Measurements from ENCODE around the gene NECTIN1. TPM values are rescaled to one million over a fixed set of nuclear protein-coding genes. Genes with fewer than 3 reads are reported as not detected.

The NECTIN1 gene
- total and polyA plus RNA-seq, 7 experiments from 2014 or later = 0.30 to 4.2 (median 2.1) TPM

DNA sequence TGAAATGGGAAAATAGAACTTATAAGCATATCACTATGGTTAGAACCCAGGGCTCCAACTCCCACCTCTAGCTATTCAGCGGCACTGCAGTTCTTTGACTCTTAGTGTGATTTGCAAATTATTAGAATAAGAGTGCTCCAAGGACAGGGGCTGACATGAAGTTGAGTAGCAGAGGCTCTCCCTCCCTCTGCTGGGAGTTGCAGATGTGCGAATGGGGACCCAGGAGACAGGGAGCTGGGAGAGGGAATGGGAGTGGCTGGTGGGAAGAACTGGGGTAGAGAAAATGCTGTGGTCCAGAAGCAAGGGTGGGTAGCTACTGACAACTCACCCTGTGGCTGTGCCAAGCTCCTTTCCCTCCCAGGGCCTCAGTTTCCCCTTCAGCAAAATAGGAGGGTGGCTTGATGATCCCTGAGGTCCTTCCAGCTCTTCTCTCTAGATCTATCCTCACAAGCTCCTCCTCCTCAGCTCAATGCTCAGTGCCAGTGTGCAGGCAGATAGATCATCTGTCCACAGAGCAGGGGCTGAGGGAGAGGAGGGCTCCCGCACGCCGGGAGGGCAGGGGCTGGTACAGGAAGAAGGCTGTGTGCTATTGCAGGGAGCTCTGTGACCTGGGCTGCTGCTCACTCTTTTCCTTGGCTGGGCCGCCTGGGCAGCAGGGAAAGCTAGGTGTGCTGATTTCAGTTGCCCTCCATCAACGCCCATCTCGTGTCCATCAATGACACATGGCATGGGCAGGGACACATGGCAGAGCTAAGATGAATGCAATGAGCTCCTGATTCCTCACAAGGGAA, 99.0 kb downstream of the NECTIN1 start:
- Histone ChIP-seq H3K9me3 (ENCODE audit: control insufficient read depth in 2 of 3, low read length in 3 of 3) (no peaks in the 10 kb centered on the region), H3K36me3 (ENCODE audit: control insufficient read depth in 2 of 3, insufficient read depth in 3 of 3, low read length in 3 of 3) (no peaks in the 10 kb centered on the region), H3K27me3 (ENCODE audit: control insufficient read depth in 2 of 2, insufficient read depth in 2 of 2, low read length in 2 of 2) (no peaks in the 10 kb centered on the region), H3K27ac (ENCODE audit: low read depth, low read length) (no peak overlapping the region), H3K4me1 (ENCODE audit: control insufficient read depth in 2 of 2, insufficient read depth in 2 of 2, low read length in 2 of 2) (no peaks in the 10 kb centered on the region), H3K4me3 (ENCODE audit: low read length) (no peak overlapping the region)
- Mint-ChIP-seq H3K27me3 (peaks cover 0 to 12% (median 8%) of the 10 kb centered on the region in 5 donors), H3K36me3 (no peaks in the 10 kb centered on the region), H3K9me3 (peaks cover 0 to 1% (median 0%) of the 10 kb centered on the region in 11 donors), H3K4me1 (peaks cover 0 to 3% (median 0%) of the 10 kb centered on the region in 7 donors), H3K27ac (peak overlapping the region in 1 of 9 donors; percentile 51), H3K4me3 (no peak overlapping the region)
- ChIA-PET POLR2A (no interaction called here), CTCF (no interaction called here)
- no peak for DNase-seq
- intact Hi-C loops (cut with micrococcal nuclease) = no loop called here
- no peak for ATAC-seq

DNA sequence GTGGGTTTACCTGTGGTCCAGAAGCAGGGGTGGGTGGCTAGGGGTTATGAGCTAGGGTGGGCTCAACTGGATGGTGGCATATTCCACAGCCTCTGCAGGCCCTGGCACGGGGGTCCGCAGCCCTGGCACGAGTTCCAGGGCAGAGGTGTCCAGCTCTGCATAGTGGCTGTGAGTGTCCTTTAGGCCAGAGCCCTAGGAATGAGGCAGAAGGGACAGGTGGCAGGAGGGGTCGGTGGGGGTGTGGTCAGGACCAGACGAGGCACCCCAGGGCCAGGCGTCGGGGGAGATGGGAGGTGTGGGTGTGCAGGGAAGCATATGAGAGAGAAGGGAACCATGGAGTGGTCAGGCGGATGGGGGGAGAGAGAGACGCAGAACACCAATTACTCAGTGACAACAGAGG, 99.9 kb downstream of the NECTIN1 start:
- Mint-ChIP-seq H3K4me3 (no peak overlapping the region), H3K27me3 (peaks cover 0 to 12% (median 8%) of the 10 kb centered on the region in 5 donors), H3K9me3 (peaks cover 0 to 1% (median 0%) of the 10 kb centered on the region in 11 donors), H3K4me1 (peaks cover 0 to 3% (median 0%) of the 10 kb centered on the region in 7 donors), H3K27ac (no peak overlapping the region), H3K36me3 (no peaks in the 10 kb centered on the region)
- Histone ChIP-seq H3K9me3 (ENCODE audit: control insufficient read depth in 2 of 3, low read length in 3 of 3) (no peaks in the 10 kb centered on the region), H3K4me1 (ENCODE audit: control insufficient read depth in 2 of 2, insufficient read depth in 2 of 2, low read length in 2 of 2) (no peaks in the 10 kb centered on the region), H3K27me3 (ENCODE audit: control insufficient read depth in 2 of 2, insufficient read depth in 2 of 2, low read length in 2 of 2) (no peaks in the 10 kb centered on the region), H3K4me3 (ENCODE audit: low read length) (no peak overlapping the region), H3K36me3 (ENCODE audit: control insufficient read depth in 2 of 3, insufficient read depth in 3 of 3, low read length in 3 of 3) (no peaks in the 10 kb centered on the region), H3K27ac (ENCODE audit: low read depth, low read length) (no peak overlapping the region)
- CTCF ChIA-PET = no interaction called here
- POLR2A ChIA-PET = no interaction called here
- ATAC-seq (no peak), DNase-seq (no peak)
- intact Hi-C loops (cut with micrococcal nuclease) = no loop called here

DNA sequence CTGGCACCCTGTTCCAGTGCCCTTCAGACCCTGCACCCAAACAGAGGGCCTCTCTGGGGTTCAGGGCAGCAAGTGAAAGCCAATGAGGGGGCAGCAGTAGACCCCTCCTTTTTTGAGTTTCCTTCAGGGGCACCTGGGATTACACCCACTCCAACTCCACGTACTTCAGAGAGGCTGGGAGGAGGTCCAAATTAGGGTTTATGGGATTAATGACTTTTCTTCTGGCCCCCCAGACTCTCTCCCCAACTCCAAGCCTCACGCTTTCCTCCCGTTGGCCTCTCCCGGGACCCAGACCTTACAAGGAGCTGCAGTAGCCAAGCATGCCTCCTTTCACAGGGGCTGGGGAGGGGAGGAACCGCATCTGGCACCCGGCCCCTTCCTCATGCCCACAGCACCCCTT, 101.7 kb downstream of the NECTIN1 start:
- Mint-ChIP-seq H3K4me1 (peaks cover 0 to 3% (median 0%) of the 10 kb centered on the region in 7 donors), H3K27me3 (peaks cover 0 to 21% (median 8%) of the 10 kb centered on the region in 5 donors), H3K36me3 (no peaks in the 10 kb centered on the region), H3K4me3 (no peak overlapping the region), H3K27ac (no peak overlapping the region), H3K9me3 (peaks cover 0 to 1% (median 0%) of the 10 kb centered on the region in 11 donors)
- no peaks in the 10 kb centered on the region for H3K9me3 ChIP-seq (ENCODE audit: control insufficient read depth in 2 of 3, low read length in 3 of 3)
- ATAC-seq = no peak
- ChIA-PET CTCF (no interaction called here), POLR2A (no interaction called here)
- no peak overlapping the region for H3K27ac ChIP-seq (ENCODE audit: low read depth, low read length)
- H3K27me3 ChIP-seq (ENCODE audit: control insufficient read depth in 2 of 2, insufficient read depth in 2 of 2, low read length in 2 of 2) = no peaks in the 10 kb centered on the region
- H3K4me1 ChIP-seq (ENCODE audit: control insufficient read depth in 2 of 2, insufficient read depth in 2 of 2, low read length in 2 of 2) = no peaks in the 10 kb centered on the region
- no peak for DNase-seq
- H3K4me3 ChIP-seq (ENCODE audit: low read length) = no peak overlapping the region
- intact Hi-C loops (cut with micrococcal nuclease) = no loop called here
- no peaks in the 10 kb centered on the region for H3K36me3 ChIP-seq (ENCODE audit: control insufficient read depth in 2 of 3, insufficient read depth in 3 of 3, low read length in 3 of 3)

DNA sequence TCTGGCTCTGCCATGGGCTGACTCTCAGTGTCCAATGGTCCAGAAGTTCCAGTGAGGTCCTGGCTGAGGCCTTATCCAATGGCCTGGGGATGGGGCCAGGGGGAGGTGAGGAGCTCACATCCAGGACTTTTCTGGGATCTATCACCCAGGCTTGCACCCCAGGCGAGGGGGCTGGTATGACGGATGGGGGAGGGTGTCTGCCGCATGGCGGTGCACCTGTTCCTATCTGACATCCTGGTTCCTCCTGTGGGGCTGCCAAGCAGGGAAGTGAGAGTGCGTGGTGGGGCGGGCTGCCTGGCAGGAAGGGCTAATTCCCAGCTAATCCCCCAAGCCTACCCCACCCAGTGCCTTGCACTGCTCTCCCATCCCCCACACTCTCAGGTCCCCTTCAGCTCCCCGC, 102.1 kb downstream of the NECTIN1 start:
- Histone ChIP-seq H3K4me1 (ENCODE audit: control insufficient read depth in 2 of 2, insufficient read depth in 2 of 2, low read length in 2 of 2) (no peaks in the 10 kb centered on the region), H3K27ac (ENCODE audit: low read depth, low read length) (no peak overlapping the region), H3K9me3 (ENCODE audit: control insufficient read depth in 2 of 3, low read length in 3 of 3) (no peaks in the 10 kb centered on the region), H3K4me3 (ENCODE audit: low read length) (no peak overlapping the region), H3K36me3 (ENCODE audit: control insufficient read depth in 2 of 3, insufficient read depth in 3 of 3, low read length in 3 of 3) (no peaks in the 10 kb centered on the region), H3K27me3 (ENCODE audit: control insufficient read depth in 2 of 2, insufficient read depth in 2 of 2, low read length in 2 of 2) (no peaks in the 10 kb centered on the region)
- intact Hi-C loops (cut with micrococcal nuclease) = no loop called here
- ATAC-seq (peak; percentile 21), DNase-seq (no peak)
- CTCF ChIA-PET = no interaction called here
- Mint-ChIP-seq H3K27ac (no peak overlapping the region), H3K4me1 (peaks cover 0 to 3% (median 0%) of the 10 kb centered on the region in 7 donors), H3K36me3 (no peaks in the 10 kb centered on the region), H3K4me3 (no peak overlapping the region), H3K27me3 (peaks cover 0 to 23% (median 8%) of the 10 kb centered on the region in 5 donors), H3K9me3 (peaks cover 0 to 1% (median 0%) of the 10 kb centered on the region in 11 donors)
- POLR2A ChIA-PET = no interaction called here

DNA sequence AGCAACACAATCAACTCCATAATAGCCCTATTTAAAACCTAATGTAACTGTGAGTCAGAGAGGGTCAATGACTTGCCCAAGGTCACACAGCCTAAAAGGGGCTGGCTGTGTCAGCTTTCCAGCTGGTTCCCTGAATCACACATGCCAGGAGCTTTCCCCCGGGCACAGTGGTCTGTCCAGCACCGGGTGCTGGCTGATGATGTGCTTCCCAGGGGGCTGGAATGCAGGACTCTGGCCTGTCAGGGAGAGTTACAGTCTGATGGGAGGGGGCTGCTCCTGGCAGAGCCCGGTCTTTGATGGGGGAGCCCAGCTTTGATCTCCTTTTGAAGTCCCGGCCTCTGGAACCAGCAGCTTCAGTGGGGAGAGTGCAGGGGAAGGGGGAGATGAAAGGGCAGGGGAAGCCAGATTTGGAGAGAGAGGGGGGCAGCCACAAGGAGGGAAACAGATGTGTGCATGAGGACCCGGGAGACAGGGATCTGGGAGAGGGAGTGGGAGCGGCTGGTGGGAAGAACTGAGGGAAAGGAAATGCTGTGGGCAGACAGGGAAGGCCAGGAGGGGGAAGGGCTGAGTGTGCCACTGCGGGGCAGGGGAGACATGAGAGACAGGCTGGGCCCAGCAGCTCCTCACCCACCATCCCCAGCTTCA, 102.7 kb downstream of the NECTIN1 start:
- no peak for ATAC-seq
- Histone ChIP-seq H3K9me3 (ENCODE audit: control insufficient read depth in 2 of 3, low read length in 3 of 3) (no peaks in the 10 kb centered on the region), H3K27ac (ENCODE audit: low read depth, low read length) (no peak overlapping the region), H3K27me3 (ENCODE audit: control insufficient read depth in 2 of 2, insufficient read depth in 2 of 2, low read length in 2 of 2) (no peaks in the 10 kb centered on the region), H3K4me1 (ENCODE audit: control insufficient read depth in 2 of 2, insufficient read depth in 2 of 2, low read length in 2 of 2) (no peaks in the 10 kb centered on the region), H3K36me3 (ENCODE audit: control insufficient read depth in 2 of 3, insufficient read depth in 3 of 3, low read length in 3 of 3) (no peaks in the 10 kb centered on the region), H3K4me3 (ENCODE audit: low read length) (no peak overlapping the region)
- POLR2A ChIA-PET = no interaction called here
- H3K4me1 Mint-ChIP-seq = peaks cover 0 to 3% (median 0%) of the 10 kb centered on the region in 7 donors
- CTCF ChIA-PET = no interaction called here
- H3K27ac Mint-ChIP-seq = no peak overlapping the region
- DNase-seq = no peak
- intact Hi-C loops (cut with micrococcal nuclease) = no loop called here
- no peak overlapping the region for H3K4me3 Mint-ChIP-seq
- H3K36me3 Mint-ChIP-seq = no peaks in the 10 kb centered on the region
- peaks cover 0 to 1% (median 0%) of the 10 kb centered on the region in 11 donors for H3K9me3 Mint-ChIP-seq
- peaks cover 0 to 27% (median 8%) of the 10 kb centered on the region in 5 donors for H3K27me3 Mint-ChIP-seq

DNA sequence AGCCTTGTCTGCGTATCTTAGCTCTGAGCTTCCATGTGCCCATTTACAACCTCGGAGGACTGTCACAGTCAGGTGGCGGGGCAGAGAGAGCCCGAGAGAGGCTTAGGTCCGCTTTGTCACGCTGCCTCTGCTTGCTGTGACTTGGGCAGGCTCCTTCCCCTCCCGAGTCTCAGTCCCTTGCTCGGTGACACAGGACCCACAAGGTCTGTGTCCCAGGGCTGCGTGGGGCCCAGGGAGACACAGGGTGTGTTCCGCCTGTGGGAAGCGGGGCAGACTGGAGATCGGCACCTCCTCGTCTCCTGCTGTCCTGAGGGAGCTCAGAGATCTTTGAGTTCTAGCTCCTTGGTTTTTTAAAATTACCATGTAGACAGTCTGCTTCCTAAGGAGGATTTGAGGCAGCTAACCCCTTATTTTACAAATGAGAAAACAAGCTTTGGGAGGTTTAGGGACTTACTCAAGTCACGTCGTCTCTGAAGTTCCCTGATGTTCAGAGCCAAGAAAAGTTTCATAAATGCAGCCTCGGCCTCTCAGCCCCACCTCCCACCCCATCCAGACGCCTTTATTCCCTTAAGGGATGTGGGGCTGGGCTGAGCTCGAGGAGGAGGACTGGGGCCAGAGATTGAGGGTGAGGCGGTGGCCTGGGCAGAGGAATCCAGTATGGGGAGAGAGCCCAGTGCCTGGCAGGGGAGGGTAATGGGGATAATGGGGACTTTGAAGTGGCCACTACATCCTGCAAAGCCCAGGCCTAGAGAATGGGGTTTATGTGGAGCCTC, 103.6 kb downstream of the NECTIN1 start:
- Histone ChIP-seq H3K4me3 (ENCODE audit: low read length) (no peak overlapping the region), H3K36me3 (ENCODE audit: control insufficient read depth in 2 of 3, insufficient read depth in 3 of 3, low read length in 3 of 3) (no peaks in the 10 kb centered on the region), H3K9me3 (ENCODE audit: control insufficient read depth in 2 of 3, low read length in 3 of 3) (no peaks in the 10 kb centered on the region), H3K4me1 (ENCODE audit: control insufficient read depth in 2 of 2, insufficient read depth in 2 of 2, low read length in 2 of 2) (no peaks in the 10 kb centered on the region), H3K27me3 (ENCODE audit: control insufficient read depth in 2 of 2, insufficient read depth in 2 of 2, low read length in 2 of 2) (no peaks in the 10 kb centered on the region), H3K27ac (ENCODE audit: low read depth, low read length) (no peak overlapping the region)
- CTCF ChIA-PET = no interaction called here
- Mint-ChIP-seq H3K36me3 (no peaks in the 10 kb centered on the region), H3K9me3 (peaks cover 0 to 1% (median 0%) of the 10 kb centered on the region in 11 donors), H3K4me3 (no peak overlapping the region), H3K27ac (no peak overlapping the region), H3K27me3 (peaks cover 0 to 27% (median 8%) of the 10 kb centered on the region in 5 donors), H3K4me1 (peaks cover 0 to 3% (median 0%) of the 10 kb centered on the region in 7 donors)
- POLR2A ChIA-PET = no interaction called here
- DNase-seq (no peak), ATAC-seq (no peak)
- intact Hi-C loops (cut with micrococcal nuclease) = no loop called here

Data from naive thymus-derived CD4-positive, alpha-beta T cell (primary cell).